ENCODE measurements around the gene TPBGL.

TPBGL gene

GRCh38 chr11:75246671-75247350 lies 6.2 kb downstream of the TPBGL start:
- DNase-seq, result no peak

DNA sequence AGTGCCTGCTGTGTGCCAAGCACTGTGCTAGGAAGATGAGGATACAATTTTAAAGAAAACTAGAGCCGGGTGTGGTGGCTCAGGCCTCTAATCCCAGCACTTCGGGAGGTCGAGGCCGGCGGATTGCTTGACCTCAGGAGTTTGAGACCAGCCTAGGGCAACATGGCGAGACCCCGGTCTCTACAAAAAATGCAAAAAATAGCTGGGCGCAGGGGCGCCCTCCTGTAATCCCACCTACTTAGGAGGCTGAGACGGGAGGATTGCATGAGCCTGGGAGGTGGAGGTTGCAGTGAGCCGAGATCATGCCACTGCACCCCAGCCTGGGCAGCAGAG lies 8.3 kb downstream of the TPBGL start:
- no peak for DNase-seq

- no peak for DNase-seq
Observed at GRCh38 chr11:75249704-75250103, 9.1 kb downstream of the TPBGL start.

DNA sequence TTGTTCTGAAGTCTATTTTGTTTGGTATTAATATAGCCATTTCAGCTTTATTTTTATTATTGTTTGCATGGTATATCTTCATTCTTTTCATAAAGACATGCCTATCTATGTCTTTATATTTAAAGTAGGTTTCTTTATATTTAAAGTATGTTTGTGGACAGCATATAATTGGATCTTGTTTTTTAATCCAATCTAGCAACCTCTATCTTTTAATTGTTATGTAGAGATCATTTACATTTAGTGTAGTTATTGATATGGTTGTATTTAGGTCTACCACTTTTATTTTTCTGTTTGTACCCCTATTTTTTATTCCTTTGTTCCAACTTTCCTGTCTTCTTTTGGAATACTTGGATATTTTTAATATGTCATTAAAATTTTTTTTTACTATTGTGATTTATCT lies 13.8 kb downstream of the TPBGL start:
- DNase-seq, result no peak

GRCh38 chr11:75260396-75261170 lies 20.0 kb downstream of the TPBGL start:
- no peak for DNase-seq

GRCh38 chr11:75261902-75262361 lies 21.4 kb downstream of the TPBGL start:
- no peak for DNase-seq

- DNase-seq, result no peak
Observed at GRCh38 chr11:75262436-75262835, 21.9 kb downstream of the TPBGL start.

DNA sequence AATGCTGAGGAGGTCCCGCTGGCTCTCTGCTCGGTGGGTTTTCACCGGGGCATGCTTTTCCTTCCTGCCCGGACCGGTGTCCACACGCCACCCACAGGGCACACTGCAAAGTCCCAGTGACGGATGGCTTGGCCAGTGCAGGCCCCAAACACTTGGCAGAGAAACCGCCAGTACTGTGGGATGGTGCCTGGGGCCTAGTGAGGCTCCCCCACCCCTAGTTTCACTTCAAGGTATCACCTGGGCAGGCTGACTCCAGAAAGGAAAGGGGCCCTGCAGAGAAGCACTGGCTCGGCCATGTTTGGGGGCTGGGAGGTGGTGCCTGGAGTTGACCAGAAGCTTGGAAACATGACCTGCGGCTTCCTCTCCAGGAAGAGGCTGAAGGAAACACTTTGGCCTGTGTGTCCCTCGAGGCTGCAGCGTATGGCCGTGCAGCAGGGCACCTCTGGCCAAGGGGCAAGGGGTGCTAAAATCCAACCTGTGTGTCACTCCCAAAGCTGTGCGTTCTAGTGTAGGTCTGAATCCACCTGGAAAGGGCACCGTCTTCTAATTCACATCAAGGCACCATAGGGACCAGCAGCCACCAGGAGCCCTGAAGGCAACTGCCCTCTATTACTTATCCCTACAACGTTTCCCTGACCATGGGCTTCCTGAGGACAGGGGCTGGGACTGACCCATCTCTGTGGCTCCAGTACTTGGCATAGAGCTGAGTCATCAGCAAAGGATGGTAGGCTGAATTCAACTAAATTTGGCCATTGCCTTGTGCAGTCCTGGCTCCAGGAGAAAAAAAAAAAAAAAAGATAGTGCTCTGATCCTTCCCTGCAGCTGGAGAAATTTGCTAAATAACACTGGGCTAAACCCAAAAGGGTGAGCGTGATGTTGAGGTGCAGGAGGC lies 22.6 kb downstream of the TPBGL start:
- DNase-seq, result no peak

DNA sequence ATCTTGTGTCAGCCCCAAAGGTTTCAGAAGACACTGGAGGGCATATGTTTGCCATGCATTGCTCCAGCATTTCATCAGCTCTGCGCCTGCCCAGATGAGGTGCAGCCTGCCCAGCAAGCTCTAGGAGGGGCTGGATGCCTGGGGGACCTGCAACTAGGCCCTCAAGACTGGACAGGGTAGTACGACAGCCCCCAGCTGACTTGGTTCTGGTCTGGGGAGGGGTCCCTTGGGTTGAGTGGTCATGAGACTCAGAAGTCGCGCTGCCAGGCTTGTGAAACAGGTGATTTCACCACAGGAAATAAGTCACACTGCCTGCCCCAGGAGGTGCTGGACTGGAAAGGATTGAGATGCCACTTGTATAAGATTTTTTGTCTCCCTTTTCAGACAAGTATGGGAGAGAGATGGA lies 23.4 kb downstream of the TPBGL start:
- no peak for DNase-seq

DNA sequence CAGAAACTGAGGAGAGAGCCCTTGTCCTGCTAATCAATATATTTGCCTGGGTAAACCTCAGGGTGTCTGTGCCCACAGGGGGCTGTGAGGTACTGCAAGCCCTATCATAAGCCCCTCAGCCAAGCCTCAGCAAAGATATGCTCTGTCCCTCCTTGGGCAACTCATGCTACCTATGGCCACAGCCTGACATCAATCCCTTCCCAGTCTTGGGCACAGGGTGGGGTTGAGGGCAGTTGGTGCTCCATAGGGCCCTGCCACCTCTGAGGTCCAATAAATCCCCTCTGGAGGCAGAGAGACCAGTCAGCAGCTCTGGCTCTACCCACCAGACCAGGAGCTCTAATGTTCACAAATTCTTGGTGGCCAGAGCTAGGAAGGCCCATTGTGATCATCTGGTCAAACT lies 23.8 kb downstream of the TPBGL start:
- DNase-seq, result no peak

DNA sequence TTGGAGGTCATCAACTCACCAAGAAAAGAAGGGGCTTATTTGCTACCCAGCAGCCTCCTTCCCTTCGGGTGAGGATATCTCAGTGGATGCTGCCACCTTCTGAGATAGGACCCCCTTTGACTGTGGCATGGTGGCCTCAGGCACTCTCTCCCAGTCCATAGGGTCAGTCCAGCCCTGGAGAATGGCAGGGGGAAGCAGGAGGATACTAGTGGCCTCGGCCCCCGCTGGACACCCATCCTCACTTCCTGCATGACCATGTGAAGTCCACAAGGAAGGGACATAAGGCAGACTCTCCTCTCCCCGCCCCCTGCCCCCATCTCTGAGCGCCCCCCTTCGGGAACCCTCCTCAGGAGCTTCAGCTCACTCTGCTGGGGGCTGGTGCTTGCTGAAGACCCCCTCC lies 24.4 kb downstream of the TPBGL start:
- no peak for DNase-seq

- no peak for DNase-seq
Observed at GRCh38 chr11:75265851-75266531, 25.4 kb downstream of the TPBGL start.

DNA sequence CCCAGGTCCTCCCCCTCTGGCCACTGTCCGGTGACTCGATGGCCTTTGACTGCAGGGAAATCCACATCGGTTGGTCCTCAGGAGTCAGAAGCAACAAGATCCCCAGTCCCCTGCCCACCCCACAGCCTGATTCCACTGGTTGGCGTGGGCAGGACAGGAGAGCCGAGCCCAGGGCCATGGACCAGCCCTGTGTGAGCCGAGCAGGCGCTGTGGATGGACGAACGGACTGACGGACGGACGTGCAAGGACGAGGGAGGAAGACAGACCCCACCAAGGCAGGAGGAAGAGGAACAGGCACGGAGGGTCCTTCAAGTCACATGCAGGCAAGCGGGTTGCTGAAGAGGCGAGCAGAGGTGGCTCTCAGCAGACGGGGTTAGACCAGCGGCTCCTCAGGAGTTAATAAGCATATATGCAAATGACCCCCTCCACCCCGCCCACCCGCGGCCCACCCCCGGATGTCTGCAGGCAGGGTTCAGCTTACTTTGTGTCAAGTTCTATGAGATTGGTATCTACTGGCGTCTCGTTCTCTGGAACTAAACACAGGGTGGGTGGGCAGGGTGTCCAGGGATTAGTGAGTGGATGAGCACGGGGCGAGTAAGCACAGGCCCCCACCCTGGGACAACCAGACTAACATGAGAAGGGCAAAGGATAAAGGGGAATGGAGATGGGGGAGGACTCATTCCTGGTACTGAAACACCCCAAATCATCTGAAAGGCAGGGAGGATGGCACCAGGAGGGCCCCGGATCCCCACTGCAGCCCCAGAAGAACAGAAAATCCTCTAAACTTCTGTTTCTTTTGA lies 26.8 kb downstream of the TPBGL start:
- DNase-seq, result no peak

DNA sequence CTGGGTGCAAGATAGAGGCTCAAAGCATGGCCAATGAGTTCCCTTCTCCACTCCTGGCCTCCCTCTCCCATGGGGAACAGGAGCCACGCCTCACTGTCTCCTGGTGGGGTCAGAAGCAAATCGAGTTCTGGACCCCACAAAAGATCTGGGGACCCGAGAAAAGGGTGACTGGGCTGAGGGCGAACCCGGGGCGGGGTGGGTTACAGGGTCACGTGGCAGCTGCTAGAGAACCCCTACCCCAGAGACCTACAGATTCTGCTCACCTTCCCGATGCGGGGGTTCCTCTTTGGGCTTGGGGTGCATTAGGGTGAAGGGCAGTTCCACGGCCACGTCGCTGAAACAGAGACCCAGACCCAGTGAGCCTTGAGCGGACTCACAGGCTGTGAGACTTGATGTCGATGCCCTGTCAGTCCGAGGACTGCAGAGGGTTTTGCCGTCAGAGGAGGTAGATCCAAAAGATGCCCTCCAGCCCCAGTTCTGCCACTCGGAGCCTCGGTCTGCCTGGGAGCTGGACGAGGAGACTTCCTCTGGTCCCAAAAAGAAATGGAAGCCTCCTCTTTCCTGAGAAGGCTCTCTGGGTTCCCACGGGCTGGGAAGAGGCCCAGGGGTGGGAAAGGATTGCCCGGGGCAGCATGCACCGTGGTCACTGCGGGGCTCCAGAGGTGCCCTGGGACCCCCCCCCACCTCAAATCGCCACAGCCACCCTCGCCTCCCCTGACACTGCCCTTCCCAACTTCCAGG lies 28.2 kb downstream of the TPBGL start:
- no peak for DNase-seq

DNA sequence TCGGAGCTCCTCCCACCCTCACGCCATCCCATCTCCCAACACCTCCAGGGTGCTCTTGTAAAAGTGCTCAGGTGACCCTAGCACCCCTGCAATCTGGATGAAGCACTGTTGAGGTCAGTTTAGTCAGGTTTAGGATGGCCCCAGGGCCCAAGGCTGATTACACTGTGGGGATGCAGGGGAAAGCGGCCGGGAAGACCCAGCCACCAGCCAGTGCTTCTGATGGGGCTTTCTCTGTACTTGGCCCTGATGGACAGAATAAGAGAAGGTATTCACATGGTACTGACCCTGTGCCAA lies 28.7 kb downstream of the TPBGL start:
- no peak for DNase-seq

DNA sequence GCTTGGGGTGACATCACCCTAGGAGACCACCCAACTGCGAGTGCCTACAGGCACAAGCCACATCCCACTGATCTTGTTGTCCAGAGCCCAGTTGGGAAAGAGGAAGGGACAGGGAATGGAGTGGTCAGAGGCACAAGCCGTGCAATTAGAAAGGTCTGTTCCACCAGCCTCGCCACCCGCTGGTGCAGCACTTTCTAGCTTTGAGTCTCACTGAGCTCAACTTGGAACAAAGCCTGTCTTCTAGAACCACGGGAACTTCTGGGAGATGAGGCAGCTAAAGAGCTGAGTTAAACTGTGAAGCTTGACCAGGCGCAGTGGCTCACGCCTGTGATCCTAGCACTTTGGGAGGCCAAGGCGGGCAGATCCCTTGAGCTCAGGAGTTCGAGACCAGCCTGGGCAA lies 29.3 kb downstream of the TPBGL start:
- DNase-seq, result no peak

- DNase-seq, result no peak
Observed at GRCh38 chr11:75270896-75271418, 30.4 kb downstream of the TPBGL start.

- no peak for DNase-seq
Observed at GRCh38 chr11:75271730-75272129, 31.2 kb downstream of the TPBGL start.

DNA sequence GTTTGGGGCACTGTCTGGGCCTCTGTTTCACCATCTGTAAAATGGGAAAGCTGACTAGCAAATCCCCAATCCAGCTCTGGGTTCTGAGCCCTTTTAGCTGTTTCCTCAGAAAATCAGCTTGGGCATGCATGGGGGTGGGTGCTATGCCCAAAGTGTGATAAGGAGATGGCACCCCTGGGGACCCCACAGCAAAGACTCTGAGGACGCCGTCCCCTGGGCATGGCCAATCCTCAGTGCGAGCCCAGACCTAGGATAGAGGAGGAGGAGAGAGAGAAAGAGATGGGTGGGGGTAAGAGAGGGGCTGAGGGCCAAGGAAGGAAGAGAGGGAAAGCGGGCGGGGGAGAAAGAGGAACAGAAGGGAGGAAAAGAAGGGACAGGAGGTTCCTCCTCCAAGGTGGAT lies 31.8 kb downstream of the TPBGL start:
- DNase-seq, result no peak

DNA sequence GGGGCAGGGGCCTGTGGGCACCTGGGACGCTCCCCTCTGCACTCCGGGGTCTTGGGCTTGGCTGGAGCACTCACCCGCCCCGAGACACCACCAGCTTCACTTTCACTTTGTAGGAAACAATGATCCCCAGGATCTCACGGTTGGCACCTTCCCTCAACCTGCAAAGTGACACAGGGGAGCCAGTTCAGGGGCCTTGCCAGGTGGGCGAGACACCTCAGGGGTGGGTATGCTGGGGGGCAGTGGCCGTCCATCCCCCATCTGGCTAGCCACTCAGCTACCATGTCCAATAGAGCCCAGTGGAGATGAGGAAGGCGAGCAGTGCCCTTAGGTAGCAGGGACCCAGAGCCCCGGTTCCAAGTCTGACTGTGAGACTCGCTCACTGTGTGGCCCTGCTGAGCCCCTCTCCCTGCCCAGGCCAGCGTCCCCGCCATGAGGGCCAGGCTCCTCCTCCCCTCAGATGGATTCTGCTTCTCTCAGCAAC lies 32.3 kb downstream of the TPBGL start:
- no peak for DNase-seq

Data from kidney glomerular epithelial cell (primary cell).